PC-9 (cell line): ENCODE results near the gene SALL3. TPM values are rescaled to one million over a fixed set of nuclear protein-coding genes. Genes with fewer than 3 reads are reported as not detected.

Experiments
- BruUV-seq: library from RNA; stranded (reverse); fragments of 400-500 nt; replicated peaks from 2 replicates; lab custom pipeline; 2021; lab: Mats Ljungman, UMichigan
- CTCF ChIA-PET: fragments of 300-600 bp; sonication (Branson Sonifier 250); formaldehyde crosslinking; loops from one replicate; lab custom pipeline; 2022; ENCODE audit warnings: antibody characterized with exemption; lab: Charles Lee
- POLR2A ChIA-PET: fragments of 300-600 bp; sonication (Branson Sonifier 250); formaldehyde crosslinking; loops from one replicate; lab custom pipeline; 2022; ENCODE audit warnings: antibody characterized with exemption; ENCODE audit not compliant: unreplicated experiment; lab: Charles Lee
- DNase-seq, 2 experiments: peaks; one replicate each; pipeline versions ENCODE4 v3.0.0 to v3.0.0-alpha.2; 2015 to 2022; ENCODE audit warnings: mixed read lengths in 1 of 2
- H2AFZ ChIP-seq: fragments of 200-600 bp; sonication (generic); 2 replicates; pipeline ENCODE4 v1.8.1; 2017; ENCODE audit warnings: antibody characterized with exemption
- H3F3A ChIP-seq: fragments of 200-600 bp; sonication (generic); 2 replicates; pipeline ENCODE4 v1.8.1; 2017; ENCODE audit warnings: antibody characterized with exemption, mild to moderate bottlenecking, low read depth; ENCODE audit not compliant: insufficient read depth
- H3K27ac ChIP-seq: fragments of 200-600 bp; sonication (generic); 2 replicates; pipeline ENCODE4 v1.6.1; 2016; ENCODE audit warnings: mixed run types
- H3K27me3 ChIP-seq: fragments of 200-600 bp; sonication (generic); 2 replicates; pipeline ENCODE4 v1.6.1; 2016; ENCODE audit warnings: low read depth, mixed run types; ENCODE audit not compliant: insufficient read depth
- H3K36me3 ChIP-seq: fragments of 200-600 bp; sonication (generic); 2 replicates; pipeline ENCODE4 v1.6.1; 2016; ENCODE audit warnings: low read depth, mixed run types
- H3K4me1 ChIP-seq: fragments of 200-600 bp; sonication (generic); replicated peaks from 2 replicates; pipeline ENCODE4 v1.6.1; 2016; ENCODE audit warnings: mixed run types; ENCODE audit not compliant: insufficient read depth
- H3K4me2 ChIP-seq: fragments of 200-600 bp; sonication (generic); 2 replicates; pipeline ENCODE4 v1.6.1; 2017; ENCODE audit warnings: mixed run types
- H3K4me3 ChIP-seq: fragments of 200-600 bp; sonication (generic); 2 replicates; pipeline ENCODE4 v1.6.1; 2016; ENCODE audit warnings: mixed run types
- H3K79me2 ChIP-seq: fragments of 200-600 bp; sonication (generic); 2 replicates; pipeline ENCODE4 v1.6.1; 2017; ENCODE audit warnings: low read depth, mixed run types
- H3K9me2 ChIP-seq: fragments of 200-600 bp; sonication (generic); 2 replicates; pipeline ENCODE4 v1.8.1; 2017; ENCODE audit warnings: mild to moderate bottlenecking; ENCODE audit not compliant: insufficient read depth
- H3K9me3 ChIP-seq: fragments of 200-600 bp; sonication (generic); 2 replicates; pipeline ENCODE4 v1.8.1; 2016; ENCODE audit warnings: low read depth; ENCODE audit not compliant: insufficient read depth
- H4K20me1 ChIP-seq: fragments of 200-600 bp; sonication (generic); 2 replicates; pipeline ENCODE4 v1.8.1; 2017; ENCODE audit not compliant: insufficient read depth
- EZH2 ChIP-seq: fragments of 200-600 bp; sonication (generic); IDR thresholded peaks from 2 replicates; pipeline ENCODE4 v1.8.0; 2017; ENCODE audit warnings: antibody characterized with exemption, low read depth
- intact Hi-C: fragments of 100-400 bp; cut with micrococcal nuclease; formaldehyde crosslinking; loops from one replicate; pipeline ENCODE4 v1.10.0; 2022; ENCODE audit not compliant: unreplicated experiment
- total RNA-seq: library from RNA; stranded (reverse); gene quantifications from 2 replicates; pipeline ENCODE4 v1.2.3, GENCODE V29; 2021
- TF ChIP-seq, protein P1 (sequence below): fragments of 200-600 bp; sonication (generic); conservative IDR thresholded peaks from 2 replicates; pipeline ENCODE4 v1.6.1; 2017; ENCODE audit warnings: mixed run types, antibody characterized with exemption, mild to moderate bottlenecking, moderate library complexity

SALL3 gene
- total RNA-seq, 1 experiment from 2014 or later = not detected

DNA sequence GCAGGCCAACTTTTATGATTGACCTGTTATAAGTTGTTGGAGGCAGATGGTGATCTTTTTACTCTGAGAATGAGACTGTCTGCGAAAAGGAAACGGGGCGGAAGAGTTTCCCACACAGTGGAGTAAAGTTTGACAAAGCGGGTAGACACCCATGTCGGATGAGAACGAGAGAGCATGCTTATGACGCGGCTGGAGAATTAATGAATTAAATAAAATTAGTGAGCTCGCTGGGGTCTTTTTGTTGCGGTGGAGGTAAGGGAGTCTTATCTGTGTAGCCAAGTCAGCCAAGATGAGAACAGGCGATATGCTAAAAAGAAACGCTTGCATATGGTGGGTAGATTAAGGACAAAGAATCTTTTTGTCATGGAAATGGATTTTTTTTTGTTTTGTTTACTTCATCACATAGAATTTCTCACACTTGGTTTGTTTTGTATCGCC lies 1.8 kb downstream of the SALL3 start:
- Histone ChIP-seq H3K27me3 (peaks cover 24% of the 10 kb centered on the region), H3K4me3 (no peak overlapping the region), H3K27ac (no peak overlapping the region), H3K79me2 (no peaks in the 10 kb centered on the region), H3K9me2 (no peaks in the 10 kb centered on the region), H3F3A (no peaks in the 10 kb centered on the region), H4K20me1 (no peaks in the 10 kb centered on the region), H2AFZ (no peak overlapping the region), H3K4me2 (no peak overlapping the region), H3K9me3 (no peaks in the 10 kb centered on the region), H3K4me1 (no peaks in the 10 kb centered on the region), H3K36me3 (no peaks in the 10 kb centered on the region)
- ChIA-PET POLR2A (no interaction called here), CTCF (no interaction called here)
- TF ChIP-seq EZH2 = no peak
- TF ChIP-seq, protein P1, sequence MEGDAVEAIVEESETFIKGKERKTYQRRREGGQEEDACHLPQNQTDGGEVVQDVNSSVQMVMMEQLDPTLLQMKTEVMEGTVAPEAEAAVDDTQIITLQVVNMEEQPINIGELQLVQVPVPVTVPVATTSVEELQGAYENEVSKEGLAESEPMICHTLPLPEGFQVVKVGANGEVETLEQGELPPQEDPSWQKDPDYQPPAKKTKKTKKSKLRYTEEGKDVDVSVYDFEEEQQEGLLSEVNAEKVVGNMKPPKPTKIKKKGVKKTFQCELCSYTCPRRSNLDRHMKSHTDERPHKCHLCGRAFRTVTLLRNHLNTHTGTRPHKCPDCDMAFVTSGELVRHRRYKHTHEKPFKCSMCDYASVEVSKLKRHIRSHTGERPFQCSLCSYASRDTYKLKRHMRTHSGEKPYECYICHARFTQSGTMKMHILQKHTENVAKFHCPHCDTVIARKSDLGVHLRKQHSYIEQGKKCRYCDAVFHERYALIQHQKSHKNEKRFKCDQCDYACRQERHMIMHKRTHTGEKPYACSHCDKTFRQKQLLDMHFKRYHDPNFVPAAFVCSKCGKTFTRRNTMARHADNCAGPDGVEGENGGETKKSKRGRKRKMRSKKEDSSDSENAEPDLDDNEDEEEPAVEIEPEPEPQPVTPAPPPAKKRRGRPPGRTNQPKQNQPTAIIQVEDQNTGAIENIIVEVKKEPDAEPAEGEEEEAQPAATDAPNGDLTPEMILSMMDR = no peak
- no TSS peak for BruUV-seq
- intact Hi-C loops = loop anchor here (10.0 kb wide), 1 partner anchor 263 kb away; no protein-coding TSS in a partner anchor
- no peak for DNase-seq

- no peak overlapping the region for H3K4me2 ChIP-seq
- no peaks in the 10 kb centered on the region for H3F3A ChIP-seq
- H3K4me1 ChIP-seq = no peaks in the 10 kb centered on the region
- H3K27ac ChIP-seq = no peak overlapping the region
- ChIA-PET CTCF (no interaction called here), POLR2A (no interaction called here)
- no peaks in the 10 kb centered on the region for H3K9me3 ChIP-seq
- no peak for TF ChIP-seq EZH2
- TF ChIP-seq, protein P1 = no peak
- H3K27me3 ChIP-seq = peaks cover 27% of the 10 kb centered on the region
- H3K9me2 ChIP-seq = no peaks in the 10 kb centered on the region
- H3K4me3 ChIP-seq = no peak overlapping the region
- no peak overlapping the region for H2AFZ ChIP-seq
- no peaks in the 10 kb centered on the region for H4K20me1 ChIP-seq
- no peaks in the 10 kb centered on the region for H3K36me3 ChIP-seq
- no peak for DNase-seq
- no peaks in the 10 kb centered on the region for H3K79me2 ChIP-seq
- no TSS peak for BruUV-seq
- intact Hi-C loops = loop anchor here (10.0 kb wide), 1 partner anchor 263 kb away; no protein-coding TSS in a partner anchor
These were observed 2.5 kb downstream of the SALL3 start for GRCh38 chr18:78981989-78982620.

DNA sequence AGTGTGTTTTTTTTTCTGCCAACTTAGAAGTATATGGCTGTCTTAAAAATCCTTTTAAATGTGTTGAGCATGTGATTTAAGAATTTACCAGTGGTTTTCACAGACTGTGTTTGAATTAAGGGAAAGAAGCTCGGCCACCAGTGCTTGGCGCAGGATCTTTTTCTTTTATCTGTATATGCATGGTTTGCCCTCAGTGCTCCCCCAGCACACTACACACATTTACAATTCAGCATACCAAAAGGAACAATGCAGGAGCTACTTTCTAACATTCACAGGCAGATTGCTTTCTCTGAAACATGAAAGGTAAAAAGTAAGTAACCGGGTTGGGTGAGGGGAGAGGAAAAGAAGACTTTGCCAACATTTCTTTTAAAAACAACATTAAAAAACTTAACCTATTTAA lies 3.9 kb downstream of the SALL3 start:
- CTCF ChIA-PET = no interaction called here
- H2AFZ ChIP-seq = no peak overlapping the region
- DNase-seq = no peak
- H3F3A ChIP-seq = no peaks in the 10 kb centered on the region
- TF ChIP-seq, protein P1 = no peak
- no peak for TF ChIP-seq EZH2
- no peaks in the 10 kb centered on the region for H3K9me2 ChIP-seq
- intact Hi-C loops = loop anchor here (10.0 kb wide), 1 partner anchor 261 kb away; no protein-coding TSS in a partner anchor
- H3K4me1 ChIP-seq = no peaks in the 10 kb centered on the region
- no peak overlapping the region for H3K4me2 ChIP-seq
- no peak overlapping the region for H3K27ac ChIP-seq
- H3K79me2 ChIP-seq = no peaks in the 10 kb centered on the region
- no peaks in the 10 kb centered on the region for H3K36me3 ChIP-seq
- H3K27me3 ChIP-seq = peaks cover 41% of the 10 kb centered on the region
- no peak overlapping the region for H3K4me3 ChIP-seq
- POLR2A ChIA-PET = no interaction called here
- no TSS peak for BruUV-seq
- no peaks in the 10 kb centered on the region for H3K9me3 ChIP-seq
- H4K20me1 ChIP-seq = no peaks in the 10 kb centered on the region
